K562 (cell line): Measurements from ENCODE around the gene DNMT3A. TPM values are rescaled to one million over a fixed set of nuclear protein-coding genes. Genes with fewer than 3 reads are reported as not detected.

Source experiments
- ATAC-seq: fragments of 200-7000 bp; cut with Tn5 transposase; 3 replicates; pipeline ENCODE4 v1.9.1; 2020; ENCODE audit warnings: moderate library complexity
- BruUV-seq: library from RNA; stranded (reverse); fragments of 400-500 nt; replicated peaks from 2 replicates; lab custom pipeline; 2021; lab: Mats Ljungman, UMichigan
- CTCF ChIA-PET: fragments of 300-600 bp; formaldehyde crosslinking; extraction: SDS; loops from one replicate; lab custom pipeline; 2021; ENCODE audit warnings: low intra/inter-chr PET ratio; lab: Yijun Ruan, JAX
- POLR2A ChIA-PET: fragments of 300-600, 350-650 bp; sonication (Branson Sonifier 250); formaldehyde crosslinking; extraction: SDS; loops from one replicate; lab custom pipeline; 2021; ENCODE audit warnings: antibody characterized with exemption, inconsistent platforms; lab: Yijun Ruan, JAX
- DNase-seq, 4 experiments: peaks; one replicate each; pipeline versions ENCODE4 v3.0.0 to v3.0.0-alpha.2; 2011 to 2018; ENCODE audit warnings: low spot score in 3 of 4, mixed read lengths in 3 of 4; ENCODE audit errors: extremely low read depth in 1 of 4
- FAIRE-seq: peaks from 2 replicates; lab custom pipeline; 2011; peaks lifted over from hg19 to GRCh38; lab: Jason Lieb, UNC
- H2AFZ ChIP-seq: 2 replicates; pipeline ENCODE4 v1.6.0; 2011; ENCODE audit warnings: low read depth, low read length, control low read depth, inconsistent platforms
- H3K27ac ChIP-seq: fragments of 200-600 bp; 3 replicates; pipeline ENCODE4 v1.8.0; 2011; ENCODE audit warnings: low read depth, mild to moderate bottlenecking, control low read depth, inconsistent platforms, low read length, moderate library complexity, mixed read lengths; ENCODE audit errors: extremely low read depth
- H3K27me3 ChIP-seq, 2 experiments: fragments of 300-600 bp in 1 of 2; 2 replicates in 1 of 2; 3 replicates in 1 of 2; pipeline versions ENCODE4 v1.6.0 to v1.8.0; 2011; ENCODE audit warnings: inconsistent platforms in 2 of 2, low read length in 2 of 2, mild to moderate bottlenecking in 1 of 2, mixed read lengths in 1 of 2, moderate library complexity in 1 of 2; ENCODE audit not compliant: control insufficient read depth in 2 of 2, insufficient read depth in 2 of 2
- H3K36me3 ChIP-seq: fragments of 300-600 bp; 3 replicates; pipeline ENCODE4 v1.8.0; 2011; ENCODE audit warnings: mild to moderate bottlenecking, low read length, inconsistent platforms; ENCODE audit not compliant: control insufficient read depth, insufficient read depth
- H3K4me1 ChIP-seq, 2 experiments: fragments of 200-600 bp in 1 of 2; replicated peaks in 1 of 2; 2 replicates in 1 of 2; 3 replicates in 1 of 2; pipeline versions ENCODE4 v1.5.1 to v1.8.0; 2011; ENCODE audit warnings: inconsistent platforms in 2 of 2, low read length in 2 of 2, mild to moderate bottlenecking in 1 of 2, mixed read lengths in 1 of 2, moderate library complexity in 1 of 2; ENCODE audit not compliant: control insufficient read depth in 2 of 2, insufficient read depth in 2 of 2
- H3K4me2 ChIP-seq: 2 replicates; pipeline ENCODE4 v1.6.1; 2011; ENCODE audit warnings: low read length, control low read depth, inconsistent platforms, mixed read lengths; ENCODE audit not compliant: insufficient read depth
- H3K4me3 ChIP-seq: fragments of 200-600 bp; sonication (generic), shearing (Covaris generic); 2 replicates; pipeline ENCODE4 v1.5.1; 2016; ENCODE audit warnings: control low read depth, inconsistent platforms
- H3K79me2 ChIP-seq: fragments of 200-600 bp; 3 replicates; pipeline ENCODE4 v1.8.0; 2011; ENCODE audit warnings: low read length, inconsistent platforms; ENCODE audit not compliant: control insufficient read depth, insufficient read depth
- H3K9ac ChIP-seq, 2 experiments: 2 replicates each; pipeline versions ENCODE4 v1.6.0 to v1.6.1; 2011; ENCODE audit warnings: low read depth in 2 of 2, low read length in 2 of 2, control low read depth in 1 of 2, inconsistent platforms in 1 of 2, mild to moderate bottlenecking in 1 of 2, mixed read lengths in 1 of 2; ENCODE audit not compliant: insufficient read depth in 1 of 2
- H3K9me1 ChIP-seq: one replicate; pipeline ENCODE4 v1.6.0; 2011; ENCODE audit warnings: inconsistent platforms, mild to moderate bottlenecking, low read length, moderate library complexity; ENCODE audit not compliant: control insufficient read depth, insufficient read depth
- H3K9me3 ChIP-seq: replicated peaks from 2 replicates; pipeline ENCODE4 v1.5.1; 2011; ENCODE audit warnings: low read depth, low read length, inconsistent platforms; ENCODE audit not compliant: control insufficient read depth, insufficient read depth
- H4K20me1 ChIP-seq: replicated peaks from 2 replicates; pipeline ENCODE4 v1.6.1; 2011; ENCODE audit warnings: low read length, inconsistent platforms, mixed read lengths; ENCODE audit not compliant: control insufficient read depth, insufficient read depth
- TSHZ1 ChIP-seq: fragments of 250-450 bp; sonication (Bioruptor Pico); IDR thresholded peaks from 2 replicates; pipeline ENCODE4 v1.4.0; 2020; ENCODE audit warnings: mild to moderate bottlenecking, moderate library complexity
- WGBS: fragments of 100-300 bp; shearing (Covaris generic); methylation state at CpG from one replicate; pipeline ENCODE4 v1.1.6; 2016; ENCODE audit warnings: low coverage, mixed read lengths; ENCODE audit not compliant: insufficient coverage; ENCODE audit errors: missing lambda C conversion rate; 5-methylcytosine and 5-hydroxymethylcytosine counted together
- in situ Hi-C: fragments of 300-500 bp; cut with MboI; formaldehyde crosslinking; loops from 4 replicates; pipeline ENCODE4 v1.15.0; 2018; ENCODE audit warnings: inconsistent platforms, mixed read lengths
- intact Hi-C: fragments of 100-400 bp; cut with micrococcal nuclease; formaldehyde crosslinking; loops from 2 replicates; pipeline ENCODE4 v1.14.2; 2022
- polyA plus RNA-seq, 8 experiments: library from polyadenylated mRNA; depleted of rRNA in 4 of 8; stranded (reverse) in 5 of 8; unstranded in 3 of 8; fragments of >200 nt; fragmentation: Nextera tagmentation in 2 of 8; fragmentation: Illumina TruSeq in 1 of 8; extraction: Ambion mirVana in 2 of 8; extraction: Trizol in 1 of 8; gene quantifications; 2 replicates each; pipeline versions ENCODE4 v1.2.1 to v1.2.3, GENCODE V29; 2011 to 2014; ENCODE audit warnings: inconsistent platforms in 1 of 8, missing spikeins in 1 of 8
- total RNA-seq, 7 experiments: library from RNA; depleted of rRNA in 6 of 7; stranded (reverse); fragments of >200 nt in 6 of 7; fragmentation: Illumina TruSeq in 2 of 7; extraction: Trizol in 2 of 7; gene quantifications; 2 replicates each; pipeline versions ENCODE4 v1.2.1 to v1.2.3, GENCODE V29; 2011 to 2021; ENCODE audit warnings: low replicate concordance in 1 of 7

Gene DNMT3A
- total and polyA plus RNA-seq, 9 of the 15 experiments (the other 6 are each of a cell fraction or from before 2014, with no cell fraction given): 3.0 to 16.0 (median 6.1) TPM

- no peak for TF ChIP-seq TSHZ1 (CRISPR knock-in tag)
- WGBS: 5% methylated on average over 10 of the region's 10 CpGs
- intact Hi-C loops: loop anchor here (5.0 to 10.0 kb wide), 2 partner anchors 217 to 359 kb away; no protein-coding TSS in a partner anchor
- DNase-seq (no peak), FAIRE-seq (no peak), ATAC-seq (no peak)
- H3K9me1 ChIP-seq: no peaks in the 10 kb centered on the region
- H2AFZ ChIP-seq: no peak overlapping the region
- no peaks in the 10 kb centered on the region for H3K36me3 ChIP-seq
- in situ Hi-C loops: no loop called here
- no peak overlapping the region for H3K4me2 ChIP-seq
- no peak overlapping the region for H3K9ac ChIP-seq
- peaks cover 12% of the 10 kb centered on the region for H4K20me1 ChIP-seq
- peaks cover 0 to 3% of the 10 kb centered on the region in 2 experiments; a peak in 1 of 5 replicates for H3K4me1 ChIP-seq
- H3K4me3 ChIP-seq: no peak overlapping the region
- POLR2A ChIA-PET: no interaction called here
- H3K79me2 ChIP-seq: no peaks in the 10 kb centered on the region
- no TSS peak for BruUV-seq
- peaks cover 19 to 75% of the 10 kb centered on the region in 2 experiments for H3K27me3 ChIP-seq
- CTCF ChIA-PET: no interaction called here
- H3K9me3 ChIP-seq: no peaks in the 10 kb centered on the region
- H3K27ac ChIP-seq: no peak overlapping the region
These were observed 36.0 kb downstream of the DNMT3A start for GRCh38 chr2:25305775-25306174.
